Body of pancreas (tissue), 4 donors: ENCODE measurements around the gene PDGFD. TPM values are rescaled to one million over a fixed set of nuclear protein-coding genes. Genes with fewer than 3 reads are reported as not detected.
A peak's percentile ranks its signal among the peaks of the same experiment; 100 is the strongest.

Experiments used
- ATAC-seq: fragments of 150-250 bp; one replicate; pipeline ENCODE4 v1.9.1; 2016
- DNase-seq, 4 donors: peaks; one replicate each; pipeline ENCODE4 v3.0.0-alpha.2; 2019
- H3K27ac ChIP-seq, 4 donors: fragments of 200-600 bp; sonication (generic); 1 replicate in 3 of 4; 2 replicates in 1 of 4; pipeline versions ENCODE4 v1.5.1 to v1.6.1; 2016 to 2019; ENCODE audit warnings: mild to moderate bottlenecking in 1 of 4, mixed read lengths in 1 of 4, moderate library complexity in 1 of 4
- H3K27me3 ChIP-seq, 2 donors: fragments of 200-600 bp; sonication (generic); one replicate each; pipeline ENCODE4 v1.6.0; 2016; ENCODE audit warnings: mild to moderate bottlenecking in 1 of 2
- H3K36me3 ChIP-seq, 2 donors: fragments of 200-600 bp; sonication (generic); replicated peaks in 1 of 2; 2 replicates each; pipeline ENCODE4 v1.5.1; 2016; ENCODE audit warnings: low read depth in 2 of 2; ENCODE audit not compliant: insufficient read depth in 1 of 2
- H3K4me1 ChIP-seq: fragments of 200-600 bp; sonication (generic); one replicate; pipeline ENCODE4 v1.6.0; 2016
- H3K4me3 ChIP-seq, 2 donors: fragments of 200-600 bp; sonication (generic); 1 replicate in 1 of 2; 2 replicates in 1 of 2; pipeline ENCODE4 v1.5.1; 2016 to 2019
- H3K9me3 ChIP-seq, 3 donors: fragments of 200-600 bp; sonication (generic); 1 replicate in 2 of 3; 2 replicates in 1 of 3; pipeline ENCODE4 v1.5.1; 2016
- POLR2A ChIP-seq, 3 donors: fragments of 450-650 bp; IDR thresholded peaks; one replicate each; pipeline ENCODE4 v1.6.1; 2016; ENCODE audit warnings: antibody characterized with exemption in 3 of 3, mild to moderate bottlenecking in 2 of 3
- WGBS, 2 donors: methylation state at CpG; one replicate each; pipeline ENCODE4 v1.1.5; 2017; 5-methylcytosine and 5-hydroxymethylcytosine counted together
- intact Hi-C: fragments of 100-400 bp; cut with DNase I; formaldehyde crosslinking; loops from one replicate; pipeline ENCODE4 v1.15.1; 2023
- total RNA-seq, 2 donors: library from RNA; depleted of rRNA; stranded (reverse); fragments of >200 nt; gene quantifications; one replicate each; pipeline ENCODE4 v1.1.0, GENCODE V29; 2016
- TF ChIP-seq, protein P1 (sequence below), 7 experiments: fragments of 450-650 bp in 4 of 7; fragments of 200-600 bp in 3 of 7; sonication (generic) in 3 of 7; IDR thresholded peaks; one replicate each; pipeline ENCODE4 v1.5.1; 2016 to 2019; ENCODE audit warnings: antibody characterized with exemption in 7 of 7

Gene PDGFD
- total RNA-seq, 2 donors from 2014 or later = 26.7 to 43.1 TPM

DNA sequence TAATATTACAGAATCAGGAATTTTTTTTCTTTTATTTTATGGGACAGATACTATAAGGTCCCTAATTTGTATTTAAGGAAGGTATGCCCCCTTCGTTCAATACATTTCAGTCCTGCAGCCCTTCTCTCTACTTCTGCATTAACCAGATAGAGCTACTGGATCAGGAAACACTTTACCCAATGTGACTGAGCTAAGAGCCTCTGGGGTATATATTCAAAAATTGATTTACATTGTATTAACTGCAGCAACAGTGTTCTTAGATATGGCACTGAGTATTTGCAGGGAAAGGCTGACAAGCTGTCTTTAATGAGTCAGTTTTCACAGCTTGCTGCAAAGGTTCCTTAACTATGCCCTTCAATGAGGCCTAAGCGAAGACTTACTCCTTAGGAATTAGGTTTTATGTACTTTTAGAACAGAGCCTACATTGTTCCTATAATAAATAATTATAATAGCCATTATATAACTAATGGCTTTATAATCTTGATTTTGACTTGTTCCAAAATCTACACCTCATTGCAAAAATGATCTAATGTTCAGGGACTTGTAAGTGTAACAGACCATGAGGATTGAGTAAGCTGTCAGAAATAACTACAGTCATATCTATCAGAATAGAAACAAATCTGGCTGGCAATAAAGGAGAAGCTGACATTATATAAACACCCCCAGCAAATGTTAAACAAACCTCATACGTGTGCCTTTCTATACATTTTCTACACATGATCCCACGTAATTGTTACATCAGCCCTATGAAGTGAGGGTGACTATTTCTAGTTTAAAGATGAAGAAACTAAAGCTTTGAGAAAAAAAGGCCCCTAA is 72.5 kb downstream of the PDGFD start:
- peak overlapping the region in 1 of 4 donors; percentile 21 for H3K27ac ChIP-seq
- H3K4me1 ChIP-seq = peaks cover 5% of the 10 kb centered on the region
- no peaks in the 10 kb centered on the region for H3K27me3 ChIP-seq
- H3K4me3 ChIP-seq = no peak overlapping the region
- no peaks in the 10 kb centered on the region for H3K36me3 ChIP-seq
- intact Hi-C loops = no loop called here
- peak; percentile 6 for ATAC-seq
- no peak for DNase-seq
- no peaks in the 10 kb centered on the region for H3K9me3 ChIP-seq
- TF ChIP-seq, protein P1, sequence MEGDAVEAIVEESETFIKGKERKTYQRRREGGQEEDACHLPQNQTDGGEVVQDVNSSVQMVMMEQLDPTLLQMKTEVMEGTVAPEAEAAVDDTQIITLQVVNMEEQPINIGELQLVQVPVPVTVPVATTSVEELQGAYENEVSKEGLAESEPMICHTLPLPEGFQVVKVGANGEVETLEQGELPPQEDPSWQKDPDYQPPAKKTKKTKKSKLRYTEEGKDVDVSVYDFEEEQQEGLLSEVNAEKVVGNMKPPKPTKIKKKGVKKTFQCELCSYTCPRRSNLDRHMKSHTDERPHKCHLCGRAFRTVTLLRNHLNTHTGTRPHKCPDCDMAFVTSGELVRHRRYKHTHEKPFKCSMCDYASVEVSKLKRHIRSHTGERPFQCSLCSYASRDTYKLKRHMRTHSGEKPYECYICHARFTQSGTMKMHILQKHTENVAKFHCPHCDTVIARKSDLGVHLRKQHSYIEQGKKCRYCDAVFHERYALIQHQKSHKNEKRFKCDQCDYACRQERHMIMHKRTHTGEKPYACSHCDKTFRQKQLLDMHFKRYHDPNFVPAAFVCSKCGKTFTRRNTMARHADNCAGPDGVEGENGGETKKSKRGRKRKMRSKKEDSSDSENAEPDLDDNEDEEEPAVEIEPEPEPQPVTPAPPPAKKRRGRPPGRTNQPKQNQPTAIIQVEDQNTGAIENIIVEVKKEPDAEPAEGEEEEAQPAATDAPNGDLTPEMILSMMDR (IDR thresholded peaks at IDR 0.05) = no peak
- no peak for TF ChIP-seq POLR2A (IDR thresholded peaks at IDR 0.05)
- 70 to 71% methylated on average over 4 of the region's 4 CpGs for WGBS, 2 donors

DNA sequence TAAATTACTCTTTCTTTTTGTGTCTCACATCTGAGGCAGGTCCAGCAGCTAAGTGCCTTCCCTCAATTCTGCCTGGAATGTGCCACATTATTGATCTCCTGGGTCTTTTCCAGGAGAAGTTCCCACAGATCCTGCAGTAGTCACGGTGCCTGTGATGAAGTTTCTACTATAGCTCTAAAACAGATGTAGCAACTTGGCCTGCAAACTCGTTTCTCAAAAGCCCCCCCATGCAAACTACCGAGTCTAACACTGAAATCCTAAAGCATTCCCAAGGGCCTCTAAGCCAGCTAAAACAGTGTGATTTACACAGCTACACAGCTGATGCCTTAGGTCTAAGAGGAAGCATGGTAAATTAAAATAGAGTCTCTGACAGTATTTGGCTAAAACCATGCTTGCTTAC is 73.2 kb downstream of the PDGFD start:
- intact Hi-C loops = no loop called here
- no peaks in the 10 kb centered on the region for H3K27me3 ChIP-seq
- TF ChIP-seq, protein P1 (IDR thresholded peaks at IDR 0.05) = no peak
- no peak for TF ChIP-seq POLR2A (IDR thresholded peaks at IDR 0.05)
- H3K4me3 ChIP-seq = no peak overlapping the region
- DNase-seq (no peak), ATAC-seq (no peak)
- H3K27ac ChIP-seq = no peak overlapping the region
- WGBS, 2 donors = 24 to 48% methylated on average over 3 of the region's 3 CpGs
- H3K9me3 ChIP-seq = no peaks in the 10 kb centered on the region
- peaks cover 5% of the 10 kb centered on the region for H3K4me1 ChIP-seq
- H3K36me3 ChIP-seq = no peaks in the 10 kb centered on the region

DNA sequence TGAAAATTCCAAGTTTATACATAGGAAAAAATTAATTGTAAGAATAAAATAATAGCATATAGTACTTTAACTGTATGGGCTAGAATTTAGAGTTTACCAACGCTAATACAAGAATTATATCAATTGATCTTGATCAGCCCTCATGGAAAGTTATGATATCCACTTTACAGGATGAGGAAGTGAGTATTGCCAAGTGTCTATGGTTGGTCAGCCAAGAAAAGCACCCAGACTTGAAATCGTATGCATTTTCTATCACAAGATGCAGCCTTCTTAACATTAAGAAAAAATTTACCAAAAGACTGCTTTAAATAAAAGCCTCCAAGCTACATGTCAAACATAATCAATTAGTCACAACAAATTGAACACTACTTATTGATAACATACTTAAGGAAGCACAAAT is 74.5 kb downstream of the PDGFD start:
- Histone ChIP-seq H3K9me3 (no peaks in the 10 kb centered on the region), H3K27me3 (no peaks in the 10 kb centered on the region), H3K27ac (no peak overlapping the region), H3K4me1 (peaks cover 5% of the 10 kb centered on the region), H3K36me3 (no peaks in the 10 kb centered on the region), H3K4me3 (no peak overlapping the region)
- no peak for ATAC-seq
- 44 to 51% methylated on average over 2 of the region's 2 CpGs for WGBS, 2 donors
- TF ChIP-seq, protein P1 (IDR thresholded peaks at IDR 0.05) = no peak
- DNase-seq = no peak
- intact Hi-C loops = no loop called here

DNA sequence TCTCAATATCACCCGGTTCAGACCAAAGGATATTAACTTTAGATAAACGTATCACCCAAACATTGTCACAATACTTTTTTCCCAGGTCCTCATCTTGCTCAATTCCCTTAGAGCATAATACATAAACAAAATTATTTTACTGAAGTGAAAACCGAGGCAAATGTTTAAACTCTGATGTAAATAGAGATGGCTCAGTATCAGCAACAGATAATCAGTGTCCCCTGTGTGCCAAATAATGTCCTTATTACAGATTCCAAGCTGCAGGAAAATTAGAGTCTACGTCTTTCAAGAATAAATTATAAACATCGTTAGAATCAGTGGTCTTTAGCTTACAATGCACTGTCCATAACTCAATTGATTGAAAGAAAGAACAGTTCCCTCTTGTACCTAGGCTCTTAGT is 77.3 kb downstream of the PDGFD start:
- 53 to 57% methylated on average over 5 of the region's 5 CpGs for WGBS, 2 donors
- ATAC-seq (no peak), DNase-seq (no peak)
- H3K4me3 ChIP-seq = no peak overlapping the region
- no peaks in the 10 kb centered on the region for H3K9me3 ChIP-seq
- peaks cover 5% of the 10 kb centered on the region for H3K4me1 ChIP-seq
- H3K27me3 ChIP-seq = no peaks in the 10 kb centered on the region
- no peak overlapping the region for H3K27ac ChIP-seq
- TF ChIP-seq POLR2A (IDR thresholded peaks at IDR 0.05) = no peak
- TF ChIP-seq, protein P1 (IDR thresholded peaks at IDR 0.05) = no peak
- H3K36me3 ChIP-seq = no peaks in the 10 kb centered on the region
- intact Hi-C loops = no loop called here

DNA sequence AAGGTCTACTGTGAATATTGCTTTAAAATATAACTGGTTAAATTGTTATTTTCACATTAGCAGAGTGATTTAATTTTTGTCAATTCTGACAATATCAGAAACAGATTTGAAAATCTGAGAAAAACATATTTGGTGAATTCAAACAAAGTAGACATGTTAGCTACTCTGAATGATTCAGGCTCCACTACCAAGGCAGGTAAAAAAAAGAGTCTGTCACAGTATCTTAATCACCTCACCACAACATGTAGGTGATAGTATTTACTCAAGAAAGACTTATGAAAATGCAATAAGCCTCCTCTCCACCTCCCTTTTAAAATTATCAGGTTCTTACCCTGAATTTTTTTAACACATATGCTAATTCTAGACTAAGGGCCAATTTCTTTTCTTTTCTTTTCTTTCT is 85.0 kb downstream of the PDGFD start:
- no peaks in the 10 kb centered on the region for H3K9me3 ChIP-seq
- no peaks in the 10 kb centered on the region for H3K36me3 ChIP-seq
- H3K4me3 ChIP-seq = no peak overlapping the region
- TF ChIP-seq, protein P1 (IDR thresholded peaks at IDR 0.05) = no peak
- no peak for TF ChIP-seq POLR2A (IDR thresholded peaks at IDR 0.05)
- DNase-seq = no peak
- no peaks in the 10 kb centered on the region for H3K27me3 ChIP-seq
- intact Hi-C loops = no loop called here
- H3K27ac ChIP-seq = no peak overlapping the region
- ATAC-seq = no peak
- no peaks in the 10 kb centered on the region for H3K4me1 ChIP-seq
